ENCODE data around the gene PAK5. TPM values are rescaled to one million over a fixed set of nuclear protein-coding genes. Genes with fewer than 3 reads are reported as not detected.

PAK5 gene
- total RNA-seq, 1 experiment from 2014 or later: not detected

- BruUV-seq (replicated peaks): no TSS peak
- CTCF ChIA-PET: no interaction called here
- DNase-seq (ENCODE audit: low read depth, low spot score) (no peak), ATAC-seq (peak; percentile 69; the same call in 1 of the 2 replicates)
- peak; percentile 68 to 71 for TF ChIP-seq REST (IDR thresholded peaks at IDR 0.05; ENCODE audit: insufficient read depth in 1 of 2, low read depth in 2 of 2, low read length in 1 of 2)
- no peak for TF ChIP-seq SIN3A (IDR thresholded peaks at IDR 0.05; ENCODE audit: borderline replicate concordance, insufficient read depth, low read depth, low read length)
- peaks cover 32% of the 10 kb centered on the region for H3K27me3 ChIP-seq (ENCODE audit: control insufficient read depth, insufficient read depth, low read length)
- no peaks in the 10 kb centered on the region for H3K9me3 ChIP-seq (ENCODE audit: control insufficient read depth, insufficient read depth, low read depth, low read length)
- POLR2A ChIA-PET: no interaction called here
- H3K36me3 ChIP-seq (ENCODE audit: control insufficient read depth, insufficient read depth, low read length): no peaks in the 10 kb centered on the region; the same call in 1 of the 2 replicates
- H3K27ac ChIP-seq (ENCODE audit: low read length): no peak within 1 kb of the TSS
- in situ Hi-C loops (cut with HindIII; ENCODE audit: low pct_unique_long_range_greater_than_20kb, low sequenced_read_pairs): no loop called here
- intact Hi-C loops (cut with micrococcal nuclease; ENCODE audit: unreplicated experiment): no loop called here
- peak within 1 kb of the TSS; percentile 12 to 29; a peak in 3 of 4 replicates for H3K4me3 ChIP-seq (ENCODE audit: low read depth in 2 of 2, low read length in 2 of 2)
- H3K4me1 ChIP-seq (ENCODE audit: control insufficient read depth, insufficient read depth, low read length): peaks cover 5% of the 10 kb centered on the region; the same call in 1 of the 2 replicates
These were observed 324.2 kb downstream of the PAK5 start, which contains the start of gene LAMP5 for GRCh38 chr20:9514461-9515213. Gene LAMP5 (plus strand): TSS chr20:9514590. CDS start chr20:9514853, 263 bp downstream.

GRCh38 chr20:9514072-9514460, 324.8 kb downstream of the PAK5 start:
- no TSS peak for BruUV-seq (replicated peaks)
- CTCF ChIA-PET: no interaction called here
- peaks cover 32% of the 10 kb centered on the region for H3K27me3 ChIP-seq (ENCODE audit: control insufficient read depth, insufficient read depth, low read length)
- ATAC-seq (0 out of 2 replicates have a peak, but pooled peaks have one; percentile 38), DNase-seq (ENCODE audit: low read depth, low spot score) (no peak)
- peaks cover 5% of the 10 kb centered on the region; the same call in 1 of the 2 replicates for H3K4me1 ChIP-seq (ENCODE audit: control insufficient read depth, insufficient read depth, low read length)
- in situ Hi-C loops (cut with HindIII; ENCODE audit: low pct_unique_long_range_greater_than_20kb, low sequenced_read_pairs) (no loop called here), intact Hi-C loops (cut with micrococcal nuclease; ENCODE audit: unreplicated experiment) (no loop called here)
- no peaks in the 10 kb centered on the region; the same call in 1 of the 2 replicates for H3K36me3 ChIP-seq (ENCODE audit: control insufficient read depth, insufficient read depth, low read length)
- H3K9me3 ChIP-seq (ENCODE audit: control insufficient read depth, insufficient read depth, low read depth, low read length): no peaks in the 10 kb centered on the region
- no peak overlapping the region for H3K27ac ChIP-seq (ENCODE audit: low read length)
- peak overlapping the region in 1 of 2 experiments; percentile 29; a peak in 1 of 4 replicates for H3K4me3 ChIP-seq (ENCODE audit: low read depth in 2 of 2, low read length in 2 of 2)
- TF ChIP-seq TCF7L2 (IDR thresholded peaks at IDR 0.05; ENCODE audit: low read depth, low read length) (no peak), CTCF (IDR thresholded peaks at IDR 0.05) (no peak), POLR2AphosphoS5 (IDR thresholded peaks at IDR 0.05; ENCODE audit: low read depth, low read length) (no peak), SIN3A (IDR thresholded peaks at IDR 0.05; ENCODE audit: borderline replicate concordance, insufficient read depth, low read depth, low read length) (no peak), REST (IDR thresholded peaks at IDR 0.05; ENCODE audit: insufficient read depth in 1 of 2, low read depth in 2 of 2, low read length in 1 of 2) (no peak)
- POLR2A ChIA-PET: no interaction called here

All from Panc1 (cell line).